ENCODE results near the gene S100A16.

DNA sequence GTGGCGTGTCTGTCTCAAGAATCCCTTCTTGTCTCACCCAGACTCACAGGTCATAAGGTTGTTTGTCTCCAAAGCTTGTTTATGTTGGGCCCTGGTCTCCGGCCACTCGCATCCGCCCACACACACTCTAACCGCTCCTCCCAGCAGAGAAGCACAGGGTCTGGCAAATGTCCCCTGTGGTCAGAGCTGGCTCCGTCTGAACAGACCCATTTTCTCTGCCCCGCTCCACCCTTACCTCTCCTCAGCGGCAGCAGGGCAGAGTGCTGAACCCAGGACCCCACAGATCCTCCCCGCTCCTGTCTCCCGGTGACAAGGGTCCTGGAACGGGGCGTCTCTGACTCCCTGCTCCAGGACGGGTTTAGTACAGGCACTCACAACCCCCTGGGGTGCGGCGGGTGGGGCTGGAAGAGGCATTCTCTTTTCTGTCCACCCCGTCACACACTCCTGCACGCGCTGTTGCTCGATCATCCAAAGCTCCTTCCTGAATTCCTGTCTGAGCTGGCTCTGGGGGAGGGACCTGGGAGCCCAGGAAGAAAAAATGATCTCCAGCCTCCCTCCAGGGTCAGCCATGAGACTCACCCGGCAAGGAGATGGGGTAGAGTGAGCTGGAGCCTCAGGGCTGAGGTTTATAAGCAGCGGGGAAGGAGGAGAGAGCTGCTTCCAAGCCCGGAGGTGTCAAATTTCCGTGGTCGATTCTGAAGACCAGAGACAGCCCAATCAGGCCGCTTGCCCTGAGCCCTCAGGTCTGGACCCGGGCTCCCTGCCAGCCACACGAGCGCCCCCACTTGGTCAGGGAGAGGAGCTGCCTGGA is 14.2 kb upstream of the S100A16 start, which contains the start of gene S100A13:
- TF ChIP-seq, protein P1, sequence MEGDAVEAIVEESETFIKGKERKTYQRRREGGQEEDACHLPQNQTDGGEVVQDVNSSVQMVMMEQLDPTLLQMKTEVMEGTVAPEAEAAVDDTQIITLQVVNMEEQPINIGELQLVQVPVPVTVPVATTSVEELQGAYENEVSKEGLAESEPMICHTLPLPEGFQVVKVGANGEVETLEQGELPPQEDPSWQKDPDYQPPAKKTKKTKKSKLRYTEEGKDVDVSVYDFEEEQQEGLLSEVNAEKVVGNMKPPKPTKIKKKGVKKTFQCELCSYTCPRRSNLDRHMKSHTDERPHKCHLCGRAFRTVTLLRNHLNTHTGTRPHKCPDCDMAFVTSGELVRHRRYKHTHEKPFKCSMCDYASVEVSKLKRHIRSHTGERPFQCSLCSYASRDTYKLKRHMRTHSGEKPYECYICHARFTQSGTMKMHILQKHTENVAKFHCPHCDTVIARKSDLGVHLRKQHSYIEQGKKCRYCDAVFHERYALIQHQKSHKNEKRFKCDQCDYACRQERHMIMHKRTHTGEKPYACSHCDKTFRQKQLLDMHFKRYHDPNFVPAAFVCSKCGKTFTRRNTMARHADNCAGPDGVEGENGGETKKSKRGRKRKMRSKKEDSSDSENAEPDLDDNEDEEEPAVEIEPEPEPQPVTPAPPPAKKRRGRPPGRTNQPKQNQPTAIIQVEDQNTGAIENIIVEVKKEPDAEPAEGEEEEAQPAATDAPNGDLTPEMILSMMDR (optimal IDR thresholded peaks at IDR 0.05 in 1 of 3, IDR thresholded peaks at IDR 0.05 in 1 of 3, conservative IDR thresholded peaks at IDR 0.05 in 1 of 3; ENCODE audit: extremely low read depth in 1 of 3, insufficient read depth in 2 of 3, low read length in 3 of 3) = peak; percentile 76 to 81 (median 80)
- no peak for TF ChIP-seq EZH2 (IDR thresholded peaks at IDR 0.05; ENCODE audit: low read length)

All from keratinocyte (primary cell).